Measurements from ENCODE around the gene PRMT1.

PRMT1 gene

DNA sequence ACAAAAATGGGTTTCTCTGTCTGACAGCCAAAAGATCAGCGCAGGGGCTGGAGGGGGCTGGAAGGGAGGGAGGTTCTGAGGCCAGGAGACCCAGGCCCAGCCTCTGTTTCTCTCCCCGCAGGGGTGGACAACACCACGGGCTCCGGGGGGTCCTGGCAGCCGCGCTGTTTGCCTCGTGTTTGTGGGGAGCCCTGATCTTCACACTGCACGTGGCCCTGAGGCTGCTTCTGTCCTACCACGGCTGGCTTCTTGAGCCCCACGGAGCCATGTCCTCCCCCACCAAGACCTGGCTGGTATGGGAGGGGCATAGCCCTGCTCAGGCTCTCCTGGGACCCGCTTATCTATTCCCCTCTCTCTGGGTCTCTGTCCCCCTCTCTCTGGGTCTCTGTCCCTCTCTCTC, 23.5 kb downstream of the PRMT1 start:
- Histone ChIP-seq H3K9ac (ENCODE audit: low read length) (no peak overlapping the region), H3K4me1 (ENCODE audit: insufficient read depth, low read length, severe bottlenecking) (no peaks in the 10 kb centered on the region), H3K9me2 (ENCODE audit: low read depth, low read length) (no peaks in the 10 kb centered on the region), H3K4me3 (ENCODE audit: low read depth, low read length, poor library complexity, severe bottlenecking) (no peak overlapping the region), H3K27ac (ENCODE audit: low read depth, low read length, poor library complexity, severe bottlenecking) (no peak overlapping the region), H4K20me1 (ENCODE audit: insufficient read depth, low read length) (no peaks in the 10 kb centered on the region), H3K36me3 (ENCODE audit: insufficient read depth, low read length) (no peaks in the 10 kb centered on the region), H2AFZ (ENCODE audit: low read length) (no peak overlapping the region), H3F3A (ENCODE audit: insufficient read depth, low read length) (no peaks in the 10 kb centered on the region), H3K27me3 (ENCODE audit: insufficient read depth, low read length) (no peaks in the 10 kb centered on the region), H3K4me2 (ENCODE audit: low read length) (no peak overlapping the region), H3K9me3 (ENCODE audit: low read length) (no peaks in the 10 kb centered on the region), H3K79me2 (ENCODE audit: insufficient read depth, low read length) (no peaks in the 10 kb centered on the region)
- no peak for TF ChIP-seq EZH2 (IDR thresholded peaks at IDR 0.05; ENCODE audit: borderline replicate concordance, low read length)
- TF ChIP-seq, protein P1, sequence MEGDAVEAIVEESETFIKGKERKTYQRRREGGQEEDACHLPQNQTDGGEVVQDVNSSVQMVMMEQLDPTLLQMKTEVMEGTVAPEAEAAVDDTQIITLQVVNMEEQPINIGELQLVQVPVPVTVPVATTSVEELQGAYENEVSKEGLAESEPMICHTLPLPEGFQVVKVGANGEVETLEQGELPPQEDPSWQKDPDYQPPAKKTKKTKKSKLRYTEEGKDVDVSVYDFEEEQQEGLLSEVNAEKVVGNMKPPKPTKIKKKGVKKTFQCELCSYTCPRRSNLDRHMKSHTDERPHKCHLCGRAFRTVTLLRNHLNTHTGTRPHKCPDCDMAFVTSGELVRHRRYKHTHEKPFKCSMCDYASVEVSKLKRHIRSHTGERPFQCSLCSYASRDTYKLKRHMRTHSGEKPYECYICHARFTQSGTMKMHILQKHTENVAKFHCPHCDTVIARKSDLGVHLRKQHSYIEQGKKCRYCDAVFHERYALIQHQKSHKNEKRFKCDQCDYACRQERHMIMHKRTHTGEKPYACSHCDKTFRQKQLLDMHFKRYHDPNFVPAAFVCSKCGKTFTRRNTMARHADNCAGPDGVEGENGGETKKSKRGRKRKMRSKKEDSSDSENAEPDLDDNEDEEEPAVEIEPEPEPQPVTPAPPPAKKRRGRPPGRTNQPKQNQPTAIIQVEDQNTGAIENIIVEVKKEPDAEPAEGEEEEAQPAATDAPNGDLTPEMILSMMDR (IDR thresholded peaks at IDR 0.05; ENCODE audit: low read length): no peak

- Histone ChIP-seq H3K9me2 (ENCODE audit: low read depth, low read length) (no peaks in the 10 kb centered on the region), H3K79me2 (ENCODE audit: insufficient read depth, low read length) (no peaks in the 10 kb centered on the region), H3K27me3 (ENCODE audit: insufficient read depth, low read length) (no peaks in the 10 kb centered on the region; the same call in 1 of the 2 replicates), H4K20me1 (ENCODE audit: insufficient read depth, low read length) (no peaks in the 10 kb centered on the region), H2AFZ (ENCODE audit: low read length) (no peak overlapping the region), H3K4me2 (ENCODE audit: low read length) (no peak overlapping the region), H3K9me3 (ENCODE audit: low read length) (no peaks in the 10 kb centered on the region), H3K9ac (ENCODE audit: low read length) (no peak overlapping the region), H3K4me1 (ENCODE audit: insufficient read depth, low read length, severe bottlenecking) (no peaks in the 10 kb centered on the region), H3K36me3 (ENCODE audit: insufficient read depth, low read length) (no peaks in the 10 kb centered on the region), H3F3A (ENCODE audit: insufficient read depth, low read length) (no peaks in the 10 kb centered on the region), H3K4me3 (ENCODE audit: low read depth, low read length, poor library complexity, severe bottlenecking) (no peak overlapping the region), H3K27ac (ENCODE audit: low read depth, low read length, poor library complexity, severe bottlenecking) (no peak overlapping the region)
- TF ChIP-seq, protein P1 (IDR thresholded peaks at IDR 0.05; ENCODE audit: low read length): no peak
- TF ChIP-seq EZH2 (IDR thresholded peaks at IDR 0.05; ENCODE audit: borderline replicate concordance, low read length): no peak
These were observed 24.3 kb downstream of the PRMT1 start for GRCh38 chr19:49701271-49701786.

GRCh38 chr19:49704888-49705642, 28.0 kb downstream of the PRMT1 start:
- TF ChIP-seq, protein P1 (IDR thresholded peaks at IDR 0.05; ENCODE audit: low read length): no peak
- no peak for TF ChIP-seq EZH2 (IDR thresholded peaks at IDR 0.05; ENCODE audit: borderline replicate concordance, low read length)
- Histone ChIP-seq H3K9me3 (ENCODE audit: low read length) (no peaks in the 10 kb centered on the region), H3K9ac (ENCODE audit: low read length) (no peak overlapping the region), H3K4me2 (ENCODE audit: low read length) (no peak overlapping the region), H3F3A (ENCODE audit: insufficient read depth, low read length) (no peaks in the 10 kb centered on the region), H3K27ac (ENCODE audit: low read depth, low read length, poor library complexity, severe bottlenecking) (no peak overlapping the region), H3K79me2 (ENCODE audit: insufficient read depth, low read length) (no peaks in the 10 kb centered on the region), H3K4me1 (ENCODE audit: insufficient read depth, low read length, severe bottlenecking) (no peaks in the 10 kb centered on the region), H3K4me3 (ENCODE audit: low read depth, low read length, poor library complexity, severe bottlenecking) (no peak overlapping the region), H3K36me3 (ENCODE audit: insufficient read depth, low read length) (no peaks in the 10 kb centered on the region), H3K27me3 (ENCODE audit: insufficient read depth, low read length) (peaks cover 9% of the 10 kb centered on the region; the same call in 1 of the 2 replicates), H3K9me2 (ENCODE audit: low read depth, low read length) (no peaks in the 10 kb centered on the region), H2AFZ (ENCODE audit: low read length) (no peak overlapping the region), H4K20me1 (ENCODE audit: insufficient read depth, low read length) (no peaks in the 10 kb centered on the region)

Measured in OCI-LY1 (cell line).